ENCODE data around the gene NSL1.

Gene NSL1

DNA sequence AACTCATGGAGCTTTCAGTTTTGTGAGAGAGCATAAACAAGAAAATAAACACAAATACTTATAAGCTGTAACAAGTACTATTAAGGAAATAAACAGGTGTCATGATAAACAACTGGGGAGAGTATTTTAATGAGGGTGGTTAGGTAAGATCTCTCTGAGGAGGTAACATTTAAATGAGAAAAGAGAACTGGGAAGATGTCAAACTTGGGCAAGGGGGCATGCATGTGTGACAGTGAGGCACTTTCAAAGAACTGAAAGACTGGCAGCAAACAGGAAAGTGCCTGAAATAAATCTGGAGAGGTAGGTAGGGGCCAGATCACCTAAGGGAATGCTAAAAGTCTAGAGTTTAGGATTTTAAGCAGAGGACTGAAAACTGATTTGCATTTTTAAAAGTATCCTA is 37.8 kb downstream of the NSL1 start:
- H3K27ac Mint-ChIP-seq = peak overlapping the region; percentile 4 to 17
- DNase-seq (no peak), ATAC-seq (replicated peaks) (no peak)
- peak overlapping the region in 1 of 2 donors; percentile 4 for H3K4me3 Mint-ChIP-seq
- H3K27me3 Mint-ChIP-seq = no peaks in the 10 kb centered on the region
- H3K9me3 Mint-ChIP-seq = no peaks in the 10 kb centered on the region
- peaks cover 16 to 23% of the 10 kb centered on the region in 2 donors for H3K4me1 Mint-ChIP-seq (ENCODE audit: low read depth in 2 of 2)
- H3K36me3 Mint-ChIP-seq (ENCODE audit: insufficient read depth) = no peaks in the 10 kb centered on the region

DNA sequence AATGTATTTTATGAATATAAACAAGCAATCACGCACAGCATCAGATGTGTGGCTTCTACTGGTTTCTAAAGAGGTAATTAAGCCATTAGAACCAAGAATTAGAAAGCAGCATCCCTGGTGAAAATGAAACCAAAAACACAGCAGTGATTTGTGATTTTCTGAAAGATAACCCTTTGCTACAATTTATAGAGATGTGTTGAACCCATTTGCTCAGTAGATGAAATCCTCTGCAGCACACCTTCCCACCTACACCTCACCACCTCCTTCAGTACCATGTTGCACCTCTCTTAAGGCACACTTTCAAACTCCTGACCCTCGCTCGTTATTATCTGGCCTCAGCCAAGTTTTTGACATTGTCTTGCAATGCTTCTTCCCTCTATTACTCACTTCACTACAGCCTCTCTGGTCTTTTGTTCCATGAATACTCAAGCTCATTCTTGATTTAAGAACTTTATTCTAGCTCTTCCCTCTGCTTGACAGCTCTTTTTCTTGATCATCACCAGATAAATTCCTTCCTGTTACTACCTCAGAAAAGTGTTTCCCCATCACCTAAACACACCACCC is 38.6 kb downstream of the NSL1 start:
- peak overlapping the region; percentile 3 to 4 for H3K4me3 Mint-ChIP-seq
- H3K27ac Mint-ChIP-seq = peak overlapping the region; percentile 4 to 47
- H3K27me3 Mint-ChIP-seq = no peaks in the 10 kb centered on the region
- ATAC-seq (replicated peaks) = peak; percentile 27
- H3K36me3 Mint-ChIP-seq (ENCODE audit: insufficient read depth) = no peaks in the 10 kb centered on the region
- peaks cover 16 to 26% of the 10 kb centered on the region in 2 donors for H3K4me1 Mint-ChIP-seq (ENCODE audit: low read depth in 2 of 2)
- DNase-seq = no peak
- no peaks in the 10 kb centered on the region for H3K9me3 Mint-ChIP-seq

DNA sequence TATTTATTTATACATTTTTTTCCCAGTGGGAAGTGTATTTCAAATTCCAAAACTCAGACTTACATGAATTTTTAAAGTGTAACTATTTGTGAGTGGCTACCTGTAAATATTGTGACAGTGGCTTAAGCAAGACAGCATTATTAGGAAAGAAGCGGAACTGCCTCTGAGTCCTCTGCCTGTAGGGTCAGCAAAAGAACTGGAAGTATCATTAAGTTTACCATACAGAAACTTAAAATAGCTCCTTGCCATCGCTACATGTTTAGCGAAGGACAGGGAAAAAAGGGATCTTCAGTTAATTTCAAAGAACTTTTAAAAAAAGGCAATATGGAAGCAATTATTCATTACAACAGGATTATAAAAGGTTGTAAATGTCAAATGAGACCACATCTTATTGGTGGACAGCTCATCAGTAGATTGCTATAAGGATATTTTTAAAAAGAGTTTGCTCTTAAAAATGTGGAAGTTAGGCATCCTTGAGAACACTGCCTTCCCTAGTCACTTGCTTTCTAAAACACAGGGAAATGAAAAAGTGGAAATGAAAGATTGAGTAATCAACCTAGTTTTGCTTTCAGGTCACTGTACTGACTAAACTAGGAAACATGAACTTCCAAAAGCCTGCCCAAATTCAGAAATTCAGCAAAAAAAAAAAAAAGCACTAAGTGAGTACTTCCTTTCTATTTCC is 39.2 kb downstream of the NSL1 start:
- H3K4me1 Mint-ChIP-seq (ENCODE audit: low read depth in 2 of 2) = peaks cover 16 to 23% of the 10 kb centered on the region in 2 donors
- H3K27me3 Mint-ChIP-seq = no peaks in the 10 kb centered on the region
- peak overlapping the region; percentile 4 to 47 for H3K27ac Mint-ChIP-seq
- no peaks in the 10 kb centered on the region for H3K9me3 Mint-ChIP-seq
- H3K4me3 Mint-ChIP-seq = peak overlapping the region; percentile 3 to 4
- ATAC-seq (replicated peaks) (peak; percentile 8), DNase-seq (no peak)
- H3K36me3 Mint-ChIP-seq (ENCODE audit: insufficient read depth) = no peaks in the 10 kb centered on the region

- H3K27me3 Mint-ChIP-seq = no peaks in the 10 kb centered on the region
- no peaks in the 10 kb centered on the region for H3K36me3 Mint-ChIP-seq (ENCODE audit: insufficient read depth)
- H3K9me3 Mint-ChIP-seq = no peaks in the 10 kb centered on the region
- peak overlapping the region; percentile 4 to 47 for H3K27ac Mint-ChIP-seq
- peak in 1 of 3 experiments; percentile 9 for DNase-seq
- ATAC-seq (replicated peaks) = no peak
- no peak overlapping the region for H3K4me3 Mint-ChIP-seq
- peaks cover 18 to 26% of the 10 kb centered on the region in 2 donors for H3K4me1 Mint-ChIP-seq (ENCODE audit: low read depth in 2 of 2)
Observed at GRCh38 chr1:212749821-212750535, 41.6 kb downstream of the NSL1 start.

GRCh38 chr1:212746546-212746945 is 45.0 kb downstream of the NSL1 start:
- DNase-seq (no peak), ATAC-seq (replicated peaks) (no peak)
- Mint-ChIP-seq H3K9me3 (no peaks in the 10 kb centered on the region), H3K4me3 (no peak overlapping the region), H3K27me3 (no peaks in the 10 kb centered on the region), H3K27ac (no peak overlapping the region), H3K36me3 (ENCODE audit: insufficient read depth) (no peaks in the 10 kb centered on the region), H3K4me1 (ENCODE audit: low read depth in 2 of 2) (peaks cover 10 to 19% of the 10 kb centered on the region in 2 donors)

GRCh38 chr1:212745303-212745702 is 46.3 kb downstream of the NSL1 start:
- Mint-ChIP-seq H3K27me3 (no peaks in the 10 kb centered on the region), H3K36me3 (ENCODE audit: insufficient read depth) (no peaks in the 10 kb centered on the region), H3K27ac (no peak overlapping the region), H3K4me1 (ENCODE audit: low read depth in 2 of 2) (peaks cover 8 to 18% of the 10 kb centered on the region in 2 donors), H3K4me3 (no peak overlapping the region), H3K9me3 (no peaks in the 10 kb centered on the region)
- ATAC-seq (replicated peaks) (no peak), DNase-seq (no peak)

DNA sequence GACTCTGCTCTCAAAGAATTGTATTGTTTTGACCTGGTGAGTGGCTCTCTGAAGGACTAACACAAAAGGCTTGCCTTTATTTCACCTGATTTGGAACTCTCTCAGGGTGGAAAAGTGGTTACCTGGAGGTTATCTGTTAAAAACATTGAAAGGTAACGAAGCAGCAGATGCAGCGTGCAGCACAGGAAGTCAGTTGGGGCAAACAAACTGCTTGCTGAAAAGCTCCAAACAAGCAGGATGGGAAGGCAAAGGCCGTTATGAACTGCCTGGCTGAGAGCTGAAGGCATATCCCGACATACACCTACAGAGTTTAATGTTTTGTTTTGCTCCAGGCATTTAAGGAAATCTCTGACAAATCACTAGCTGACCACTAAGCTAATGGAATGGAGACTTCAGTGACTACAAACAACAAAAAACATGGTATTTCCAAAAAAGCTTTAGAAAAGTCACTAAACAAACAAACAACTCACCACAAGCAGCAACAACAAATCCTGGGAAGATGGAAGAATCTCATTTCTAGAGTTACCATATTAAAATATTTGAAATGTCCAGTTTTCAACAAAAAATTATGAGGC is 47.6 kb downstream of the NSL1 start:
- no peaks in the 10 kb centered on the region for H3K9me3 Mint-ChIP-seq
- no peaks in the 10 kb centered on the region for H3K36me3 Mint-ChIP-seq (ENCODE audit: insufficient read depth)
- no peak overlapping the region for H3K27ac Mint-ChIP-seq
- no peak overlapping the region for H3K4me3 Mint-ChIP-seq
- no peak for DNase-seq
- no peak for ATAC-seq (replicated peaks)
- H3K27me3 Mint-ChIP-seq = no peaks in the 10 kb centered on the region
- peaks cover 5 to 18% of the 10 kb centered on the region in 2 donors for H3K4me1 Mint-ChIP-seq (ENCODE audit: low read depth in 2 of 2)

- Mint-ChIP-seq H3K27me3 (no peaks in the 10 kb centered on the region), H3K4me3 (peak overlapping the region in 1 of 2 donors; percentile 2), H3K36me3 (ENCODE audit: insufficient read depth) (peaks cover 5% of the 10 kb centered on the region), H3K27ac (peak overlapping the region in 1 of 2 donors; percentile 27), H3K4me1 (ENCODE audit: low read depth in 2 of 2) (peaks cover 7 to 15% of the 10 kb centered on the region in 2 donors), H3K9me3 (no peaks in the 10 kb centered on the region)
- ATAC-seq (replicated peaks) = no peak
- DNase-seq = no peak
Observed at GRCh38 chr1:212738330-212738729, 53.2 kb downstream of the NSL1 start.

DNA sequence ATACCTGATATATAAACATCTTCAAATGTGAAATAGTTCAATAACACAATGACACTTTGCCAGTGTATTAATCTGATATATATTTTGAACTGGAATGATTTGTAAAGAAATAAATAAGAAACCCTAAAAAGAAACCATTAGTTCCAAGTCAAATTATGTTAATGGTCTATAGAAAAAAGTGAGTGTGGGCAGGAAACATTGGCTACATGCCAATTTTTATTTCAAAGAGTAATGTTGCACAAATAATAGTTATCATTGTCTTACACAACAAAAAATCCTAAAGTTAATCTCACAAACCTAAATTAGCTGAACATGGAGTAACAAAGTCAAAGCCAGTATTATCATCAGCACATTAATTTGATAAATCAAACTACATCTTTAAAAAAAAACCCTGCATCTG is 54.0 kb downstream of the NSL1 start:
- DNase-seq (no peak), ATAC-seq (replicated peaks) (no peak)
- Mint-ChIP-seq H3K4me1 (ENCODE audit: low read depth in 2 of 2) (peaks cover 7 to 15% of the 10 kb centered on the region in 2 donors), H3K36me3 (ENCODE audit: insufficient read depth) (peaks cover 5% of the 10 kb centered on the region), H3K9me3 (no peaks in the 10 kb centered on the region), H3K4me3 (no peak overlapping the region), H3K27ac (no peak overlapping the region), H3K27me3 (no peaks in the 10 kb centered on the region)

DNA sequence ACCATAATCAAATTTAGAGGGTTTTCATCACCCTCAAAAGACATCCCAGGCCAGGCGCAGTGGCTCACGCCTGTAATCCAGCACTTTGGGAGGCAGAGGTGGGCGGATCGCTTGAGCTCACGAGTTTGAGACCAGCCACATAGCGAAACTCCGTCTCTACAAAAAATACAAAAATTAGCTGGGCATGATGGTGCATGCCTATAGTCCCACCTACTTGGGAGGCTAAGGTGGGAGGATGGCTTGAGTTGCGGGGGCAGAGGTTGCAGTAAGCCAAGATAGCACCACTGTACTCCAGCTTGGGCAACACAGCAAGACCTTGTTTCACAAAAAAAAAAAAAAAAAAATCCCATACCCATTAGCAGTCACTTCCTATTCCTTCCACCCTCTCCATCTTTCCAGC is 58.5 kb downstream of the NSL1 start:
- Mint-ChIP-seq H3K27ac (peak overlapping the region in 1 of 2 donors; percentile 23), H3K27me3 (no peaks in the 10 kb centered on the region), H3K4me3 (no peak overlapping the region), H3K9me3 (no peaks in the 10 kb centered on the region), H3K4me1 (ENCODE audit: low read depth in 2 of 2) (peaks cover 5 to 12% of the 10 kb centered on the region in 2 donors), H3K36me3 (ENCODE audit: insufficient read depth) (peaks cover 5% of the 10 kb centered on the region)
- ATAC-seq (replicated peaks) (no peak), DNase-seq (no peak)

GRCh38 chr1:212731630-212732029 is 59.9 kb downstream of the NSL1 start:
- ATAC-seq (replicated peaks) (no peak), DNase-seq (no peak)
- no peaks in the 10 kb centered on the region for H3K27me3 Mint-ChIP-seq
- H3K27ac Mint-ChIP-seq = peak overlapping the region; percentile 54 to 87
- peaks cover 13 to 17% of the 10 kb centered on the region in 2 donors for H3K4me1 Mint-ChIP-seq (ENCODE audit: low read depth in 2 of 2)
- no peaks in the 10 kb centered on the region for H3K9me3 Mint-ChIP-seq
- H3K4me3 Mint-ChIP-seq = no peak overlapping the region
- H3K36me3 Mint-ChIP-seq (ENCODE audit: insufficient read depth) = peaks cover 9% of the 10 kb centered on the region

DNA sequence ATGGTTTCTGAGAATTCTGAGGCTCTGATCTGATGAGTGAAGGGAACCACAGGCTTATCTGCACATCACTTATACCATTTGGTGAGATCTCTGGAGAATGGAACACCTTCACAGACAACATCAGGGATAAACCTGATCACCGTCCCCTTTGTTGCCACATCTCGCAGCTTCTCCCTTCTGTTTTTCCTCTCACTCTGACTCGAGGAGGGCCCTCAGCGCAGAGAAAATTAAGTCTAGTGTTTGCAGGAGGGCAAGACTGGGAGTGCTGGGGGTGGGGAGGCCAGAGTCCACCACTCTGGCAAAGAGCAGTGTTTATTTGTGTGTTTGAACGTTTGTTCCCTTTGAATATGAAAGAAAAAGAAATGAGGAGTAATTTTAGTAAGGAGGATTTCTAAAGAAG is 63.0 kb downstream of the NSL1 start:
- no peak for ATAC-seq (replicated peaks)
- no peaks in the 10 kb centered on the region for H3K27me3 Mint-ChIP-seq
- H3K9me3 Mint-ChIP-seq = no peaks in the 10 kb centered on the region
- peaks cover 13 to 17% of the 10 kb centered on the region in 2 donors for H3K4me1 Mint-ChIP-seq (ENCODE audit: low read depth in 2 of 2)
- DNase-seq = no peak
- peaks cover 4% of the 10 kb centered on the region for H3K36me3 Mint-ChIP-seq (ENCODE audit: insufficient read depth)
- peak overlapping the region; percentile 73 to 78 for H3K27ac Mint-ChIP-seq
- no peak overlapping the region for H3K4me3 Mint-ChIP-seq

GRCh38 chr1:212727386-212728181 is 64.0 kb downstream of the NSL1 start:
- no peaks in the 10 kb centered on the region for H3K27me3 Mint-ChIP-seq
- peak; percentile 9 to 27 (median 15) for DNase-seq
- H3K27ac Mint-ChIP-seq = peak overlapping the region; percentile 84 to 90
- peak; percentile 94 for ATAC-seq (replicated peaks)
- H3K4me3 Mint-ChIP-seq = no peak overlapping the region
- peaks cover 3% of the 10 kb centered on the region for H3K36me3 Mint-ChIP-seq (ENCODE audit: insufficient read depth)
- peaks cover 13 to 19% of the 10 kb centered on the region in 2 donors for H3K4me1 Mint-ChIP-seq (ENCODE audit: low read depth in 2 of 2)
- no peaks in the 10 kb centered on the region for H3K9me3 Mint-ChIP-seq
